Measurements from ENCODE around the gene CHRNB1. TPM values are rescaled to one million over a fixed set of nuclear protein-coding genes. Genes with fewer than 3 reads are reported as not detected.

Gene CHRNB1
- total and polyA plus RNA-seq, 5 donors from 2014 or later = 7.6 to 28.7 (median 26.2) TPM

GRCh38 chr17:7426896-7427489, 17.9 kb upstream of the CHRNB1 start:
- Histone ChIP-seq H3K9me3 (ENCODE audit: control insufficient read depth in 2 of 2, low read length in 2 of 2) (no peaks in the 10 kb centered on the region), H3K27ac (ENCODE audit: insufficient read depth, low read length, poor library complexity, severe bottlenecking) (no peak overlapping the region), H3K36me3 (ENCODE audit: control insufficient read depth, insufficient read depth, low read length) (no peaks in the 10 kb centered on the region), H3K4me1 (ENCODE audit: control insufficient read depth, insufficient read depth, low read length, poor library complexity, severe bottlenecking) (no peaks in the 10 kb centered on the region), H3K27me3 (ENCODE audit: control insufficient read depth, insufficient read depth, low read length) (no peaks in the 10 kb centered on the region), H3K4me3 (ENCODE audit: low read depth, low read length) (no peak overlapping the region)
- Mint-ChIP-seq H3K9me3 (no peaks in the 10 kb centered on the region), H3K36me3 (no peaks in the 10 kb centered on the region), H3K27ac (no peak overlapping the region), H3K27me3 (no peaks in the 10 kb centered on the region), H3K4me3 (no peak overlapping the region), H3K4me1 (no peaks in the 10 kb centered on the region)
- no peak for ATAC-seq (ENCODE audit: low read depth in 2 of 2)
- DNase-seq = no peak

GRCh38 chr17:7427549-7427948, 17.3 kb upstream of the CHRNB1 start:
- Mint-ChIP-seq H3K27ac (no peak overlapping the region), H3K36me3 (no peaks in the 10 kb centered on the region), H3K4me3 (no peak overlapping the region), H3K4me1 (no peaks in the 10 kb centered on the region), H3K27me3 (no peaks in the 10 kb centered on the region), H3K9me3 (no peaks in the 10 kb centered on the region)
- no peak for ATAC-seq (ENCODE audit: low read depth in 2 of 2)
- Histone ChIP-seq H3K27me3 (ENCODE audit: control insufficient read depth, insufficient read depth, low read length) (no peaks in the 10 kb centered on the region), H3K4me1 (ENCODE audit: control insufficient read depth, insufficient read depth, low read length, poor library complexity, severe bottlenecking) (no peaks in the 10 kb centered on the region), H3K27ac (ENCODE audit: insufficient read depth, low read length, poor library complexity, severe bottlenecking) (no peak overlapping the region), H3K9me3 (ENCODE audit: control insufficient read depth in 2 of 2, low read length in 2 of 2) (no peaks in the 10 kb centered on the region), H3K36me3 (ENCODE audit: control insufficient read depth, insufficient read depth, low read length) (no peaks in the 10 kb centered on the region), H3K4me3 (ENCODE audit: low read depth, low read length) (no peak overlapping the region)
- no peak for DNase-seq

- H3K4me3 ChIP-seq (ENCODE audit: low read depth, low read length) = no peak within 1 kb of the TSS
- no peak within 1 kb of the TSS for H3K4me3 Mint-ChIP-seq
- ATAC-seq (ENCODE audit: low read depth in 2 of 2) = no peak
- H3K4me1 ChIP-seq (ENCODE audit: control insufficient read depth, insufficient read depth, low read length, poor library complexity, severe bottlenecking) = no peaks in the 10 kb centered on the region
- no peaks in the 10 kb centered on the region for H3K27me3 Mint-ChIP-seq
- H3K36me3 ChIP-seq (ENCODE audit: control insufficient read depth, insufficient read depth, low read length) = no peaks in the 10 kb centered on the region
- no peaks in the 10 kb centered on the region for H3K36me3 Mint-ChIP-seq
- no peaks in the 10 kb centered on the region for H3K9me3 ChIP-seq (ENCODE audit: control insufficient read depth in 2 of 2, low read length in 2 of 2)
- H3K27ac Mint-ChIP-seq = no peak within 1 kb of the TSS
- H3K27ac ChIP-seq (ENCODE audit: insufficient read depth, low read length, poor library complexity, severe bottlenecking) = no peak within 1 kb of the TSS
- no peaks in the 10 kb centered on the region for H3K9me3 Mint-ChIP-seq
- H3K4me1 Mint-ChIP-seq = no peaks in the 10 kb centered on the region
- no peak for DNase-seq
- no peaks in the 10 kb centered on the region for H3K27me3 ChIP-seq (ENCODE audit: control insufficient read depth, insufficient read depth, low read length)
Observed at GRCh38 chr17:7428557-7428956, 16.3 kb upstream of the CHRNB1 start, which contains the start of gene SPEM3. SPEM3 (plus strand) TSS chr17:7428857; CDS start chr17:7428903, 46 bp downstream.

GRCh38 chr17:7429722-7430121, 15.1 kb upstream of the CHRNB1 start:
- no peaks in the 10 kb centered on the region for H3K27me3 ChIP-seq (ENCODE audit: control insufficient read depth, insufficient read depth, low read length)
- H3K4me1 ChIP-seq (ENCODE audit: control insufficient read depth, insufficient read depth, low read length, poor library complexity, severe bottlenecking) = no peaks in the 10 kb centered on the region
- H3K27ac ChIP-seq (ENCODE audit: insufficient read depth, low read length, poor library complexity, severe bottlenecking) = no peak overlapping the region
- no peak for ATAC-seq (ENCODE audit: low read depth in 2 of 2)
- no peak overlapping the region for H3K4me3 Mint-ChIP-seq
- no peaks in the 10 kb centered on the region for H3K9me3 ChIP-seq (ENCODE audit: control insufficient read depth in 2 of 2, low read length in 2 of 2)
- H3K36me3 ChIP-seq (ENCODE audit: control insufficient read depth, insufficient read depth, low read length) = no peaks in the 10 kb centered on the region
- H3K4me1 Mint-ChIP-seq = peaks cover 0 to under 1% (median 0%) of the 10 kb centered on the region in 4 donors
- no peaks in the 10 kb centered on the region for H3K9me3 Mint-ChIP-seq
- no peaks in the 10 kb centered on the region for H3K36me3 Mint-ChIP-seq
- no peaks in the 10 kb centered on the region for H3K27me3 Mint-ChIP-seq
- no peak for DNase-seq
- H3K27ac Mint-ChIP-seq = no peak overlapping the region
- no peak overlapping the region for H3K4me3 ChIP-seq (ENCODE audit: low read depth, low read length)

GRCh38 chr17:7431231-7431630, 13.6 kb upstream of the CHRNB1 start:
- no peaks in the 10 kb centered on the region for H3K27me3 ChIP-seq (ENCODE audit: control insufficient read depth, insufficient read depth, low read length)
- H3K27me3 Mint-ChIP-seq = peaks cover 8% of the 10 kb centered on the region
- H3K27ac Mint-ChIP-seq = no peak overlapping the region
- no peaks in the 10 kb centered on the region for H3K9me3 ChIP-seq (ENCODE audit: control insufficient read depth in 2 of 2, low read length in 2 of 2)
- H3K27ac ChIP-seq (ENCODE audit: insufficient read depth, low read length, poor library complexity, severe bottlenecking) = no peak overlapping the region
- no peaks in the 10 kb centered on the region for H3K9me3 Mint-ChIP-seq
- H3K4me1 ChIP-seq (ENCODE audit: control insufficient read depth, insufficient read depth, low read length, poor library complexity, severe bottlenecking) = peaks cover 8% of the 10 kb centered on the region
- H3K4me3 ChIP-seq (ENCODE audit: low read depth, low read length) = no peak overlapping the region
- ATAC-seq (ENCODE audit: low read depth in 2 of 2) (no peak), DNase-seq (no peak)
- no peaks in the 10 kb centered on the region for H3K36me3 ChIP-seq (ENCODE audit: control insufficient read depth, insufficient read depth, low read length)
- H3K36me3 Mint-ChIP-seq = no peaks in the 10 kb centered on the region
- peaks cover 4 to 12% (median 9%) of the 10 kb centered on the region in 4 donors for H3K4me1 Mint-ChIP-seq
- no peak overlapping the region for H3K4me3 Mint-ChIP-seq

- Mint-ChIP-seq H3K27ac (no peak overlapping the region), H3K27me3 (peaks cover 8% of the 10 kb centered on the region), H3K4me3 (peak overlapping the region in 1 of 4 donors; percentile 38), H3K4me1 (peaks cover 4 to 19% (median 11%) of the 10 kb centered on the region in 4 donors), H3K9me3 (no peaks in the 10 kb centered on the region), H3K36me3 (no peaks in the 10 kb centered on the region)
- Histone ChIP-seq H3K27me3 (ENCODE audit: control insufficient read depth, insufficient read depth, low read length) (no peaks in the 10 kb centered on the region), H3K4me3 (ENCODE audit: low read depth, low read length) (no peak overlapping the region), H3K27ac (ENCODE audit: insufficient read depth, low read length, poor library complexity, severe bottlenecking) (no peak overlapping the region), H3K4me1 (ENCODE audit: control insufficient read depth, insufficient read depth, low read length, poor library complexity, severe bottlenecking) (peaks cover 18% of the 10 kb centered on the region), H3K9me3 (ENCODE audit: control insufficient read depth in 2 of 2, low read length in 2 of 2) (no peaks in the 10 kb centered on the region), H3K36me3 (ENCODE audit: control insufficient read depth, insufficient read depth, low read length) (no peaks in the 10 kb centered on the region)
- ATAC-seq (ENCODE audit: low read depth in 2 of 2) (no peak), DNase-seq (no peak)
Observed at GRCh38 chr17:7432296-7432695, 12.6 kb upstream of the CHRNB1 start.

- Mint-ChIP-seq H3K27ac (peak overlapping the region; percentile 92 to 98 (median 97)), H3K9me3 (no peaks in the 10 kb centered on the region), H3K4me3 (peak overlapping the region; percentile 93 to 96 (median 95)), H3K36me3 (peaks cover 10% of the 10 kb centered on the region), H3K4me1 (peaks cover 5 to 51% (median 31%) of the 10 kb centered on the region in 4 donors), H3K27me3 (peaks cover 34% of the 10 kb centered on the region)
- peaks cover 54% of the 10 kb centered on the region for H3K4me1 ChIP-seq (ENCODE audit: control insufficient read depth, insufficient read depth, low read length, poor library complexity, severe bottlenecking)
- peak in 2 of 3 donors; percentile 48 to 81 for DNase-seq
- ATAC-seq (ENCODE audit: low read depth in 2 of 2) = peak; percentile 22 to 23
- H3K4me3 ChIP-seq (ENCODE audit: low read depth, low read length) = peak overlapping the region; percentile 90
- H3K27me3 ChIP-seq (ENCODE audit: control insufficient read depth, insufficient read depth, low read length) = peaks cover 7% of the 10 kb centered on the region
- H3K27ac ChIP-seq (ENCODE audit: insufficient read depth, low read length, poor library complexity, severe bottlenecking) = peak overlapping the region; percentile 93
- H3K36me3 ChIP-seq (ENCODE audit: control insufficient read depth, insufficient read depth, low read length) = no peaks in the 10 kb centered on the region
- no peaks in the 10 kb centered on the region for H3K9me3 ChIP-seq (ENCODE audit: control insufficient read depth in 2 of 2, low read length in 2 of 2)
Observed at GRCh38 chr17:7435676-7436555, 8.9 kb upstream of the CHRNB1 start.

Data from CD4-positive, CD25-positive, alpha-beta regulatory T cell (primary cell).